ENCODE results near the gene FAM107B. TPM values are rescaled to one million over a fixed set of nuclear protein-coding genes. Genes with fewer than 3 reads are reported as not detected.

Gene FAM107B
- total RNA-seq, 1 experiment from 2014 or later: 144 TPM

DNA sequence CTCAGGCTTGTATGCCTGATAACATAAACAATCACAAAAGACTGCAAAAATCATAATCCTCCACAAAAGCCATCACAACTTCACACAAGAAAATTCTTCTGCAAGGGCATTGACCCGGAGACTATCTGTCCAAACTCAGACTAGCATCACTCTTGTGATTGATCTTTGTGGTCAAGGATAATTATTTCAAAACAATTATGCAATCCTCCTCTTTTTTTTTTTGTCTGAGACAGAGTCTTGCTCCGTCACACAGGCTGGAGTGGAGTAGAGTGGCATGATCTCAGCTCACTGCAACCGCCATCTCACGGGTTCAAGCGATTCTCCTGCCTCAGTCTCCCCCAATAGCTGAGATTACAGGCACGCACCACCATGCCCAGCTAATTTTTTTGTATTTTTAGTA, 41.0 kb upstream of the FAM107B start:
- POLR2A ChIA-PET (ENCODE audit: unreplicated experiment): no interaction called here
- H3K36me3 ChIP-seq (ENCODE audit: low read depth): no peaks in the 10 kb centered on the region
- BruUV-seq (replicated peaks): no TSS peak

DNA sequence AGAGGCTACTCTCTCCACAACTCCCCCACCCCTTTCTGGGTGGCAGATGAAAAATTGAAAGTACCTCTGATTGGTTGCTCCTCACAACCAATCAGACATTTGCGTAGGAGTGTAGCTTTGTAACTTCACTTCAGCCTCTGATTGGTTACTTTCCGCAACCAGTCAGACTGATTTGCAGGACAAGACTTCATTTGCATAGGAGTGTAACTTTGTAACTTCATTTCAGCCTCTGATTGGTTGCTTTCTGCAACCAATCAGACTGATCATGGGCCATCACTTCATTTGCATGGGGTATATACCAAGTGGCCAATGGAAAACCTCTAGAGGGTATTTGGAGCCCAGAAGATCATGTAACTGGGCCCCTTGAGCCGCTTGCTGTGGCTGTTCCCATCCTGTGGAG, 37.6 kb upstream of the FAM107B start:
- Histone ChIP-seq H3K9me2 (ENCODE audit: insufficient read depth) (no peaks in the 10 kb centered on the region), H3K4me1 (replicated peaks; ENCODE audit: insufficient read depth) (peaks cover 6% of the 10 kb centered on the region; the same call in 1 of the 2 replicates), H3K36me3 (ENCODE audit: low read depth) (no peaks in the 10 kb centered on the region), H3K79me2 (ENCODE audit: low read depth) (no peaks in the 10 kb centered on the region), H3K9me3 (ENCODE audit: insufficient read depth, low read depth) (no peaks in the 10 kb centered on the region), H2AFZ (no peak overlapping the region), H4K20me1 (ENCODE audit: insufficient read depth) (no peaks in the 10 kb centered on the region), H3F3A (ENCODE audit: insufficient read depth, low read depth) (no peaks in the 10 kb centered on the region), H3K27me3 (ENCODE audit: insufficient read depth, low read depth) (no peaks in the 10 kb centered on the region), H3K4me2 (no peak overlapping the region), H3K27ac (no peak overlapping the region), H3K4me3 (no peak overlapping the region)
- intact Hi-C loops (cut with micrococcal nuclease; ENCODE audit: unreplicated experiment): no loop called here
- no peak for DNase-seq
- ChIA-PET CTCF (no interaction called here), POLR2A (ENCODE audit: unreplicated experiment) (no interaction called here)
- TF ChIP-seq, protein P1, sequence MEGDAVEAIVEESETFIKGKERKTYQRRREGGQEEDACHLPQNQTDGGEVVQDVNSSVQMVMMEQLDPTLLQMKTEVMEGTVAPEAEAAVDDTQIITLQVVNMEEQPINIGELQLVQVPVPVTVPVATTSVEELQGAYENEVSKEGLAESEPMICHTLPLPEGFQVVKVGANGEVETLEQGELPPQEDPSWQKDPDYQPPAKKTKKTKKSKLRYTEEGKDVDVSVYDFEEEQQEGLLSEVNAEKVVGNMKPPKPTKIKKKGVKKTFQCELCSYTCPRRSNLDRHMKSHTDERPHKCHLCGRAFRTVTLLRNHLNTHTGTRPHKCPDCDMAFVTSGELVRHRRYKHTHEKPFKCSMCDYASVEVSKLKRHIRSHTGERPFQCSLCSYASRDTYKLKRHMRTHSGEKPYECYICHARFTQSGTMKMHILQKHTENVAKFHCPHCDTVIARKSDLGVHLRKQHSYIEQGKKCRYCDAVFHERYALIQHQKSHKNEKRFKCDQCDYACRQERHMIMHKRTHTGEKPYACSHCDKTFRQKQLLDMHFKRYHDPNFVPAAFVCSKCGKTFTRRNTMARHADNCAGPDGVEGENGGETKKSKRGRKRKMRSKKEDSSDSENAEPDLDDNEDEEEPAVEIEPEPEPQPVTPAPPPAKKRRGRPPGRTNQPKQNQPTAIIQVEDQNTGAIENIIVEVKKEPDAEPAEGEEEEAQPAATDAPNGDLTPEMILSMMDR (conservative IDR thresholded peaks at IDR 0.05): no peak
- no peak for TF ChIP-seq EZH2 (IDR thresholded peaks at IDR 0.05; ENCODE audit: low read depth)
- BruUV-seq (replicated peaks): no TSS peak

More for the DNA sequence above, 41.0 kb upstream of the FAM107B start:
- Histone ChIP-seq H3K4me1 (replicated peaks; ENCODE audit: insufficient read depth) (peaks cover 23% of the 10 kb centered on the region), H3K4me2 (no peak overlapping the region), H3K79me2 (ENCODE audit: low read depth) (no peaks in the 10 kb centered on the region), H3F3A (ENCODE audit: insufficient read depth, low read depth) (peaks cover 15% of the 10 kb centered on the region), H3K9me3 (ENCODE audit: insufficient read depth, low read depth) (no peaks in the 10 kb centered on the region), H4K20me1 (ENCODE audit: insufficient read depth) (no peaks in the 10 kb centered on the region), H2AFZ (no peak overlapping the region), H3K4me3 (no peak overlapping the region), H3K27me3 (ENCODE audit: insufficient read depth, low read depth) (no peaks in the 10 kb centered on the region), H3K9me2 (ENCODE audit: insufficient read depth) (no peaks in the 10 kb centered on the region), H3K27ac (no peak overlapping the region)
- TF ChIP-seq, protein P1 (conservative IDR thresholded peaks at IDR 0.05): no peak
- TF ChIP-seq EZH2 (IDR thresholded peaks at IDR 0.05; ENCODE audit: low read depth): no peak
- no peak for DNase-seq
- CTCF ChIA-PET: interaction anchor here (0.6 to 0.7 kb wide), 2 partner anchors 7 to 33 kb away, joined by 4 to 7 read pairs; no protein-coding TSS in a partner anchor
- intact Hi-C loops (cut with micrococcal nuclease; ENCODE audit: unreplicated experiment): no loop called here

DNA sequence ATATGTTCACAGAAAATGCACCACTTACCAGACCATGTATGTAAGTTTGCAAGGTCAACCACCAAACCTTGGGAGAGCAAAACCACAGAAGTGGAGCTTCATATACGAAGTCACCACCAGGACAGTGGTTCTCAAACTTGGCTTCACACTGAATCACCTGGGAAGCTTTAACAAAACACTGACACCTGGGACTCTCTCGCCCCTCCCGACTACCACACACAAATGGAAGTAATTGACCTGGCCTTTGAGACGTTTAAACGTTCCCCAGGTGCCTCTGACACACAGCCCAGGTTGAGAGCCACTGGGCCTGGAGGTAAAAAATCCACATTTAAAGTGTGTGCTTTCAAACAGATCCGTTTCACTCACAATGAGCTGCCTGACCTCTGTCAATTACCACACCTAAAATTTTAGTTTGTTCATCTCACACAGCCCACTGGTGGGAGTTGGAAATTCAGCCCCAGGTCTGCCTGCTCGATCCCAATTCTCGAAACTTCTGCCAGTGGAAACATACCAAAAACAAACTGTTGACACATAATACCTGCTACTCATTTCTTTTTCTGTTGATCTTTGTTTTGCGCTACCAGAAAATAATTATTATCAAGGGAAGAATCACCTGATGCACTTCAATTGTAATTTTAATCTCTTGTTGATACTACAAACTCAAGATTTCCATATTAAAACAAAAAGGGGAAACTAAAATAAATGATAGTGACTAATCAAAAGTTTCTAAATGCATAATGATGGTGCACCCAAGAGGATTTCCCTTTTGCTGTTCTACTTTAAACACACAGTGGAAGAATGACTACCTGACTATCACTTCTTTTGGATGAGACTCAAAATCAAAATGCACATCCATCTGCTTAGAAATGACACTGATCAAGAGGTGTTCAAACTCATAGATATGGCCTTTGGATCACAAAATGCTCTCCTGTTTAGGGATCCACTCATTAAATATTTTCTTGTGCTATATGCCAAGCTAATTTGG, 36.6 kb upstream of the FAM107B start:
- Histone ChIP-seq H3K36me3 (ENCODE audit: low read depth) (no peaks in the 10 kb centered on the region), H3K4me1 (replicated peaks; ENCODE audit: insufficient read depth) (peaks cover 6% of the 10 kb centered on the region; the same call in 1 of the 2 replicates), H3K79me2 (ENCODE audit: low read depth) (no peaks in the 10 kb centered on the region), H4K20me1 (ENCODE audit: insufficient read depth) (no peaks in the 10 kb centered on the region), H3K9me3 (ENCODE audit: insufficient read depth, low read depth) (no peaks in the 10 kb centered on the region), H2AFZ (no peak overlapping the region), H3K9me2 (ENCODE audit: insufficient read depth) (no peaks in the 10 kb centered on the region), H3K27ac (no peak overlapping the region), H3K27me3 (ENCODE audit: insufficient read depth, low read depth) (no peaks in the 10 kb centered on the region), H3F3A (ENCODE audit: insufficient read depth, low read depth) (no peaks in the 10 kb centered on the region), H3K4me3 (no peak overlapping the region), H3K4me2 (no peak overlapping the region)
- BruUV-seq (replicated peaks): no TSS peak
- ChIA-PET POLR2A (ENCODE audit: unreplicated experiment) (no interaction called here), CTCF (no interaction called here)
- no peak for TF ChIP-seq EZH2 (IDR thresholded peaks at IDR 0.05; ENCODE audit: low read depth)
- TF ChIP-seq, protein P1 (conservative IDR thresholded peaks at IDR 0.05): no peak
- intact Hi-C loops (cut with micrococcal nuclease; ENCODE audit: unreplicated experiment): no loop called here
- no peak for DNase-seq

Data from PC-9 (cell line).